CD14-positive monocyte (primary cell): ENCODE data around the gene CCDC85C. TPM values are rescaled to one million over a fixed set of nuclear protein-coding genes. Genes with fewer than 3 reads are reported as not detected.

Source experiments
- DNase-seq, 3 donors: peaks; one replicate each; pipeline ENCODE4 v3.0.0-alpha.2; 2011 to 2022
- H2AFZ ChIP-seq: 2 replicates; pipeline ENCODE4 v1.6.0; 2012; ENCODE audit warnings: mild to moderate bottlenecking, low read depth, low read length, inconsistent platforms; ENCODE audit not compliant: insufficient read depth, poor library complexity, severe bottlenecking
- H3K27ac ChIP-seq, 2 donors: 1 replicate in 1 of 2; 2 replicates in 1 of 2; pipeline ENCODE4 v1.5.1; 2012 to 2013; ENCODE audit warnings: low read length in 2 of 2, control low read depth in 1 of 2, inconsistent platforms in 1 of 2, low read depth in 1 of 2, mild to moderate bottlenecking in 1 of 2
- H3K27me3 ChIP-seq, 2 donors: one replicate each; pipeline versions ENCODE4 v1.6.0 to v1.6.1; 2011 to 2013; ENCODE audit warnings: low read length in 2 of 2; ENCODE audit not compliant: control insufficient read depth in 2 of 2, insufficient read depth in 2 of 2
- H3K36me3 ChIP-seq, 2 donors: replicated peaks in 1 of 2; 1 replicate in 1 of 2; 2 replicates in 1 of 2; pipeline versions ENCODE4 v1.5.1 to v1.6.1; 2012 to 2013; ENCODE audit warnings: low read length in 2 of 2, control low read depth in 1 of 2, inconsistent platforms in 1 of 2, mild to moderate bottlenecking in 1 of 2; ENCODE audit not compliant: insufficient read depth in 2 of 2, control insufficient read depth in 1 of 2
- H3K4me1 ChIP-seq, 2 donors: 1 replicate in 1 of 2; 2 replicates in 1 of 2; pipeline versions ENCODE4 v1.5.1 to v1.6.1; 2012 to 2013; ENCODE audit warnings: low read length in 2 of 2, control low read depth in 1 of 2, inconsistent platforms in 1 of 2, mild to moderate bottlenecking in 1 of 2, moderate library complexity in 1 of 2; ENCODE audit not compliant: insufficient read depth in 2 of 2, control insufficient read depth in 1 of 2
- H3K4me2 ChIP-seq: replicated peaks from 2 replicates; pipeline ENCODE3; 2012; ENCODE audit warnings: low read length, moderate library complexity, mild to moderate bottlenecking; ENCODE audit not compliant: poor library complexity, severe bottlenecking; ENCODE audit errors: extremely low read depth
- H3K4me3 ChIP-seq, 3 experiments: fragments of 200-600 bp in 1 of 3; sonication (generic) in 1 of 3; replicated peaks in 1 of 3; 1 replicate in 2 of 3; 2 replicates in 1 of 3; pipeline ENCODE4 v1.5.1; 2011 to 2013; ENCODE audit warnings: low read length in 3 of 3, mild to moderate bottlenecking in 3 of 3, control low read depth in 2 of 3, low read depth in 2 of 3, inconsistent platforms in 1 of 3, moderate library complexity in 1 of 3
- H3K79me2 ChIP-seq: 2 replicates; pipeline ENCODE4 v1.6.0; 2012; ENCODE audit warnings: mild to moderate bottlenecking, control low read depth, inconsistent platforms, low read length, moderate library complexity; ENCODE audit not compliant: insufficient read depth
- H3K9ac ChIP-seq: 2 replicates; pipeline ENCODE4 v1.6.0; 2017; ENCODE audit warnings: low read length, mild to moderate bottlenecking; ENCODE audit not compliant: insufficient read depth, poor library complexity, severe bottlenecking
- H3K9me3 ChIP-seq, 2 donors: replicated peaks in 1 of 2; 1 replicate in 1 of 2; 2 replicates in 1 of 2; pipeline versions ENCODE4 v1.5.1 to v1.6.1; 2012 to 2013; ENCODE audit warnings: low read length in 2 of 2, control low read depth in 1 of 2; ENCODE audit not compliant: control insufficient read depth in 1 of 2, insufficient read depth in 1 of 2
- H4K20me1 ChIP-seq: 2 replicates; pipeline ENCODE4 v1.6.0; 2012; ENCODE audit warnings: mild to moderate bottlenecking, low read length, control low read depth, moderate library complexity; ENCODE audit not compliant: insufficient read depth
- H3K27ac Mint-ChIP-seq, 7 donors: one replicate each; pipeline ENCODE4 v1.8.0; 2020; ENCODE audit warnings: mild to moderate bottlenecking in 7 of 7, mixed read lengths in 7 of 7, moderate library complexity in 6 of 7, inconsistent platforms in 2 of 7
- H3K27me3 Mint-ChIP-seq, 3 donors: one replicate each; pipeline ENCODE4 v1.8.0; 2021 to 2022; ENCODE audit warnings: low read depth in 3 of 3, mild to moderate bottlenecking in 3 of 3, mixed read lengths in 3 of 3, moderate library complexity in 3 of 3, inconsistent platforms in 1 of 3
- H3K36me3 Mint-ChIP-seq, 2 donors: one replicate each; pipeline ENCODE4 v1.8.0; 2020; ENCODE audit warnings: mixed read lengths in 2 of 2, inconsistent platforms in 1 of 2, mild to moderate bottlenecking in 1 of 2
- H3K4me1 Mint-ChIP-seq: one replicate; pipeline ENCODE4 v1.8.0; 2020; ENCODE audit warnings: mild to moderate bottlenecking, mixed read lengths
- H3K4me3 Mint-ChIP-seq, 2 donors: one replicate each; pipeline ENCODE4 v1.8.0; 2020; ENCODE audit warnings: mild to moderate bottlenecking in 2 of 2, mixed read lengths in 2 of 2, moderate library complexity in 1 of 2
- H3K9me3 Mint-ChIP-seq, 7 donors: one replicate each; pipeline ENCODE4 v1.8.0; 2020 to 2022; ENCODE audit warnings: mixed read lengths in 7 of 7, mild to moderate bottlenecking in 6 of 7, moderate library complexity in 6 of 7, inconsistent platforms in 2 of 7
- WGBS: methylation state at CpG from one replicate; pipeline ENCODE4 v1.1.5; 2013; ENCODE audit warnings: missing lambda C conversion rate; ENCODE audit not compliant: insufficient coverage; 5-methylcytosine and 5-hydroxymethylcytosine counted together
- intact Hi-C, 2 donors: fragments of 100-400 bp; cut with micrococcal nuclease; formaldehyde crosslinking; loops; one replicate each; pipeline versions ENCODE4 v1.15.0 to v1.15.1; 2023
- polyA plus RNA-seq, 3 donors: library from polyadenylated mRNA; depleted of rRNA in 1 of 3; unstranded in 2 of 3; stranded (reverse) in 1 of 3; fragments of 300-500 nt in 2 of 3; fragments of >200 nt in 1 of 3; fragmentation: Illumina TruSeq in 2 of 3; gene quantifications; 1 replicate in 2 of 3; 2 replicates in 1 of 3; pipeline ENCODE4 v1.2.3, GENCODE V29; 2012 to 2021
- TF ChIP-seq, protein P1 (sequence below): fragments of 200-600 bp; IDR thresholded peaks from one replicate; pipeline ENCODE4 v1.8.0; 2022; ENCODE audit warnings: antibody characterized with exemption, mild to moderate bottlenecking

Gene CCDC85C
- polyA plus RNA-seq, 3 donors = under 0.01 to 0.03 TPM; not detected in 1

DNA sequence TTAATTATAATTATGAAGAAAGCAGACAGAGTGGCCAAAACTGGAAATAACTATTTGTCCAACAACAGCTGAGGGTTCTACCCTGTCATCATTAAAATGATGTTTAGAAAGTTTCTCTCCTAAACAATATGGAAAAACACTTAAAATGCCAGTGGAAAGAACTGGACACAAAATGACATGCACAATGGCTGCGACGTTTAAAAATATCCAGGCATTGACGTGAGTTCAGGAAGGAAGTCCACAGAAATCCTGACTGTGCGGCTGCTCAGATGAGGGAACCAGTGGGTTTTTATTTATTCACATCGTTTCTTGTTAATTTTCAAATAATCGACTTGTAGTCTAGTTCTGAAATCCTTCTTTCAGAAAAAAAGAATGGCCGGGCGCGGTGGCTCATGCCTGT is 64.5 kb downstream of the CCDC85C start:
- no peaks in the 10 kb centered on the region for H3K4me1 Mint-ChIP-seq
- Histone ChIP-seq H3K4me2 (no peak overlapping the region), H3K4me3 (no peak overlapping the region), H3K4me1 (no peaks in the 10 kb centered on the region), H3K79me2 (no peaks in the 10 kb centered on the region), H2AFZ (no peak overlapping the region), H3K9ac (no peak overlapping the region), H3K9me3 (no peaks in the 10 kb centered on the region), H3K27me3 (no peaks in the 10 kb centered on the region), H3K36me3 (no peaks in the 10 kb centered on the region), H3K27ac (no peak overlapping the region), H4K20me1 (no peaks in the 10 kb centered on the region)
- H3K27ac Mint-ChIP-seq = no peak overlapping the region
- intact Hi-C loops = no loop called here
- 7% methylated on average over 5 of the region's 9 CpGs for WGBS
- H3K27me3 Mint-ChIP-seq = peaks cover 3 to 9% (median 6%) of the 10 kb centered on the region in 3 donors
- no peak overlapping the region for H3K4me3 Mint-ChIP-seq
- no peak for DNase-seq
- H3K9me3 Mint-ChIP-seq = no peaks in the 10 kb centered on the region
- H3K36me3 Mint-ChIP-seq = no peaks in the 10 kb centered on the region
- TF ChIP-seq, protein P1, sequence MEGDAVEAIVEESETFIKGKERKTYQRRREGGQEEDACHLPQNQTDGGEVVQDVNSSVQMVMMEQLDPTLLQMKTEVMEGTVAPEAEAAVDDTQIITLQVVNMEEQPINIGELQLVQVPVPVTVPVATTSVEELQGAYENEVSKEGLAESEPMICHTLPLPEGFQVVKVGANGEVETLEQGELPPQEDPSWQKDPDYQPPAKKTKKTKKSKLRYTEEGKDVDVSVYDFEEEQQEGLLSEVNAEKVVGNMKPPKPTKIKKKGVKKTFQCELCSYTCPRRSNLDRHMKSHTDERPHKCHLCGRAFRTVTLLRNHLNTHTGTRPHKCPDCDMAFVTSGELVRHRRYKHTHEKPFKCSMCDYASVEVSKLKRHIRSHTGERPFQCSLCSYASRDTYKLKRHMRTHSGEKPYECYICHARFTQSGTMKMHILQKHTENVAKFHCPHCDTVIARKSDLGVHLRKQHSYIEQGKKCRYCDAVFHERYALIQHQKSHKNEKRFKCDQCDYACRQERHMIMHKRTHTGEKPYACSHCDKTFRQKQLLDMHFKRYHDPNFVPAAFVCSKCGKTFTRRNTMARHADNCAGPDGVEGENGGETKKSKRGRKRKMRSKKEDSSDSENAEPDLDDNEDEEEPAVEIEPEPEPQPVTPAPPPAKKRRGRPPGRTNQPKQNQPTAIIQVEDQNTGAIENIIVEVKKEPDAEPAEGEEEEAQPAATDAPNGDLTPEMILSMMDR = no peak

DNA sequence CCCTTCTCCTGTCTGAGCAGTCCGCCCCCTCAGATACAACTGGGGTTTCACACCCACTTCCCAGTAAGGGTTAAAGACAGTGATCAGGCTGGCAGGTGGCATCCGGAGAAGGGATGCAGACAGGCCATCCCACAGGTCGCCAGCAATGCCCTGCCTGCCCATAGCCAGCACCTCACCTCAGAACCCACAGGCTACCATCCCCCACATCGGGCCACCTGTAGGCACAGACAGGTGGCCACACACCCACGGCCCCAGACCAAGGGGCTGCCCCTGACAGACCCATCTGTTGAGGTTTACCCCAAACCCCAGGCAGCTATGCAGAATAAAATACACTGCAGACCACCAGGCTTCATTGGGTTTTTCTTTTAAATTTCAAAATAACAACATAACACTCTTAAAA is 65.3 kb downstream of the CCDC85C start:
- Histone ChIP-seq H3K4me1 (no peaks in the 10 kb centered on the region), H3K36me3 (no peaks in the 10 kb centered on the region), H3K9me3 (no peaks in the 10 kb centered on the region), H3K27ac (no peak overlapping the region), H4K20me1 (no peaks in the 10 kb centered on the region), H3K27me3 (no peaks in the 10 kb centered on the region), H3K4me3 (no peak overlapping the region), H3K9ac (no peak overlapping the region), H2AFZ (no peak overlapping the region), H3K4me2 (no peak overlapping the region), H3K79me2 (no peaks in the 10 kb centered on the region)
- intact Hi-C loops = no loop called here
- peaks cover 3 to 9% (median 6%) of the 10 kb centered on the region in 3 donors for H3K27me3 Mint-ChIP-seq
- DNase-seq = no peak
- TF ChIP-seq, protein P1 = no peak
- WGBS = 85% methylated on average over 5 of the region's 5 CpGs
- H3K4me1 Mint-ChIP-seq = no peaks in the 10 kb centered on the region
- peak overlapping the region in 1 of 7 donors; percentile 17 for H3K27ac Mint-ChIP-seq
- H3K9me3 Mint-ChIP-seq = no peaks in the 10 kb centered on the region
- H3K4me3 Mint-ChIP-seq = no peak overlapping the region
- no peaks in the 10 kb centered on the region for H3K36me3 Mint-ChIP-seq
